Right lobe of liver (tissue), 6 donors: Measurements from ENCODE around the gene MRGPRG. TPM values are rescaled to one million over a fixed set of nuclear protein-coding genes. Genes with fewer than 3 reads are reported as not detected.
A peak's percentile ranks its signal among the peaks of the same experiment; 100 is the strongest.
"Not testable (repeated sequence)": the region's sequence is repeated elsewhere in the genome, so short reads cannot be mapped to it uniquely, and the experiment has no call there.

Source experiments
- ATAC-seq, 4 donors: fragments of 200-7000 bp; cut with Tn5 transposase; one replicate each; pipeline ENCODE4 v1.9.1; 2020; ENCODE audit warnings: mild to moderate bottlenecking in 4 of 4, moderate library complexity in 4 of 4
- DNase-seq, 3 donors: peaks; one replicate each; pipeline ENCODE4 v3.0.0-alpha.2; 2020
- H3K27ac ChIP-seq, 3 donors: fragments of 200-600 bp; one replicate each; pipeline ENCODE4 v1.8.0; 2022
- H3K27me3 ChIP-seq, 2 donors: fragments of 200-600 bp; one replicate each; pipeline ENCODE4 v1.8.0; 2022
- H3K36me3 ChIP-seq, 4 donors: fragments of 200-600 bp; sonication (generic) in 1 of 4; one replicate each; pipeline versions ENCODE4 v1.5.1 to v1.8.0; 2017 to 2022; ENCODE audit warnings: control low read depth in 1 of 4
- H3K4me1 ChIP-seq, 4 donors: fragments of 200-600 bp; sonication (generic) in 1 of 4; one replicate each; pipeline versions ENCODE4 v1.5.1 to v1.8.0; 2017 to 2022; ENCODE audit warnings: control low read depth in 1 of 4
- H3K4me3 ChIP-seq, 3 donors: fragments of 200-600 bp; one replicate each; pipeline ENCODE4 v1.8.0; 2022
- H3K9me3 ChIP-seq, 4 donors: fragments of 200-600 bp; sonication (generic) in 1 of 4; one replicate each; pipeline versions ENCODE4 v1.5.1 to v1.8.0; 2017 to 2022; ENCODE audit warnings: control low read depth in 1 of 4
- POLR2A ChIP-seq: fragments of 450-650 bp; IDR thresholded peaks from one replicate; pipeline ENCODE4 v1.6.1; 2017; ENCODE audit warnings: antibody characterized with exemption, mild to moderate bottlenecking
- WGBS: methylation state at CpG from one replicate; pipeline ENCODE4 v1.1.6; 2018; ENCODE audit warnings: low coverage, low lambda C conversion rate; ENCODE audit not compliant: insufficient coverage; ENCODE audit errors: missing lambda C conversion rate; 5-methylcytosine and 5-hydroxymethylcytosine counted together
- intact Hi-C, 2 donors: fragments of 100-400 bp; cut with DNase I; formaldehyde crosslinking; loops; one replicate each; pipeline versions ENCODE4 v1.11.2 to v1.14.1; 2022
- long read RNA-seq: library from polyadenylated mRNA; unstranded; transcript quantifications from one replicate; pipeline ENCODE4 v2.0.0, GENCODE V29; 2019
- total RNA-seq, 6 experiments: library from RNA; depleted of rRNA in 2 of 6; stranded (reverse); fragments of >200 nt in 2 of 6; fragmentation: NEBNext Ultra II Directional in 3 of 6; extraction: Animal tissue kit (Norgen Biotek cat#: 25700) in 3 of 6; gene quantifications; one replicate each; pipeline versions ENCODE4 v1.1.0 to v1.2.4, GENCODE V29; 2016 to 2023
- TF ChIP-seq, protein P1 (sequence below), 4 donors: fragments of 200-600 bp in 3 of 4; fragments of 450-650 bp in 1 of 4; IDR thresholded peaks; one replicate each; pipeline versions ENCODE4 v1.5.1 to v1.8.0; 2016 to 2022; ENCODE audit warnings: antibody characterized with exemption in 4 of 4, mild to moderate bottlenecking in 2 of 4
- donor health status: DM: no; HTN: yes; CAD: no.
- donor health status: DM: no; HTN: no; CAD: no.
- donor health status: DM: no; HTN: no; CAD: no.
- donor health status: DM: no; HTN: yes; CAD: no.
- donor health status: DM: no; HTN: yes; CAD: no.

MRGPRG gene, protein sequence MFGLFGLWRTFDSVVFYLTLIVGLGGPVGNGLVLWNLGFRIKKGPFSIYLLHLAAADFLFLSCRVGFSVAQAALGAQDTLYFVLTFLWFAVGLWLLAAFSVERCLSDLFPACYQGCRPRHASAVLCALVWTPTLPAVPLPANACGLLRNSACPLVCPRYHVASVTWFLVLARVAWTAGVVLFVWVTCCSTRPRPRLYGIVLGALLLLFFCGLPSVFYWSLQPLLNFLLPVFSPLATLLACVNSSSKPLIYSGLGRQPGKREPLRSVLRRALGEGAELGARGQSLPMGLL
- not detected for total RNA-seq
- long read RNA-seq, result 0 reads

DNA sequence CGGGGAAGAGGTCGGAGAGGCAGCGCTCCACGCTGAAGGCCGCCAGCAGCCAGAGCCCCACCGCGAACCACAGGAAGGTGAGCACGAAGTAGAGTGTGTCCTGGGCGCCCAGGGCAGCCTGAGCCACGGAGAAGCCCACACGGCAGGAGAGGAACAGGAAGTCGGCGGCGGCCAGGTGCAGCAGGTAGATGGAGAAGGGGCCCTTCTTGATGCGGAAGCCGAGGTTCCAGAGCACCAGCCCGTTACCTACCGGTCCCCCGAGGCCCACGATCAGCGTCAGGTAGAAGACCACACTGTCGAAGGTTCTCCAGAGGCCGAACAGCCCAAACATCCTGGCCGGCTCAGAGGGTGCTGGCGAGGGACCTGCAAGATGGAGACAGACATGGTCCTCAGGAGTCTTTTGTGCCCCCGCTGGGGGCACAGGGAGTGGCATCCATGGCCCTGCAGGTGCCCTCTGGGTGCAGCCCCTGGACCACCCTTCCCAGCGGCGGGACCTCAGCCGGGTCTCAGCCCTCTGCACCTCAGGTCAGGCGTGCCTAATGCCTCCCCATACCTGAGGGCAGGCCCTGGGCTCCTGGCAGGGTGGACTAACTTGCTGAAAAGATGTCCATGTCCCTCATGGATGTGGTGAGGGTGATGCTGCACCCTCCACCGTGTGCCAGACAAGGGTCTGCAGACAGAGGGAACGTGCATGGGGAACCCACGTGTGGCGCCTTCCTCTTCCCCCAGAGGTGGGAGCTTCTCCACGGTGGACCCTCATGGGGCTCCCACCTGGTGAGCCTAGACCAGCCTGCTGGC lies at the start of gene MRGPRG:
Gene MRGPRG (minus strand): TSS at position 331 of the 798 bp plus-strand sequence. CDS start 0 bp downstream, at position 331.
- TF ChIP-seq, protein P1, sequence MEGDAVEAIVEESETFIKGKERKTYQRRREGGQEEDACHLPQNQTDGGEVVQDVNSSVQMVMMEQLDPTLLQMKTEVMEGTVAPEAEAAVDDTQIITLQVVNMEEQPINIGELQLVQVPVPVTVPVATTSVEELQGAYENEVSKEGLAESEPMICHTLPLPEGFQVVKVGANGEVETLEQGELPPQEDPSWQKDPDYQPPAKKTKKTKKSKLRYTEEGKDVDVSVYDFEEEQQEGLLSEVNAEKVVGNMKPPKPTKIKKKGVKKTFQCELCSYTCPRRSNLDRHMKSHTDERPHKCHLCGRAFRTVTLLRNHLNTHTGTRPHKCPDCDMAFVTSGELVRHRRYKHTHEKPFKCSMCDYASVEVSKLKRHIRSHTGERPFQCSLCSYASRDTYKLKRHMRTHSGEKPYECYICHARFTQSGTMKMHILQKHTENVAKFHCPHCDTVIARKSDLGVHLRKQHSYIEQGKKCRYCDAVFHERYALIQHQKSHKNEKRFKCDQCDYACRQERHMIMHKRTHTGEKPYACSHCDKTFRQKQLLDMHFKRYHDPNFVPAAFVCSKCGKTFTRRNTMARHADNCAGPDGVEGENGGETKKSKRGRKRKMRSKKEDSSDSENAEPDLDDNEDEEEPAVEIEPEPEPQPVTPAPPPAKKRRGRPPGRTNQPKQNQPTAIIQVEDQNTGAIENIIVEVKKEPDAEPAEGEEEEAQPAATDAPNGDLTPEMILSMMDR (IDR thresholded peaks at IDR 0.05), result no peak
- no peak for TF ChIP-seq POLR2A
- H3K27ac ChIP-seq, result no peak within 1 kb of the TSS
- no peaks in the 10 kb centered on the region for H3K4me1 ChIP-seq
- WGBS, result 75% methylated on average over 7 of the region's 35 CpGs
- H3K9me3 ChIP-seq, result no peaks in the 10 kb centered on the region
- no peaks in the 10 kb centered on the region for H3K27me3 ChIP-seq
- no peak within 1 kb of the TSS for H3K4me3 ChIP-seq
- intact Hi-C loops, result loop anchor here in 1 of 2 donors (10.0 kb wide), 1 partner anchor 184 kb away; no protein-coding TSS in a partner anchor
- DNase-seq, result peak in 2 of 3 donors; percentile 36 to 51
- no peak for ATAC-seq
- no peaks in the 10 kb centered on the region for H3K36me3 ChIP-seq

- H3K27ac ChIP-seq, H3K27me3 ChIP-seq, DNase-seq, H3K36me3 ChIP-seq, ATAC-seq, H3K4me1 ChIP-seq, H3K9me3 ChIP-seq, H3K4me3 ChIP-seq, intact Hi-C loops: not testable (repeated sequence)
- 27% methylated on average over 5 of the region's 7 CpGs for WGBS
Observed at GRCh38 chr11:3262548-3262947, 43.9 kb upstream of the MRGPRG start.

GRCh38 chr11:3261831-3262230 lies 43.2 kb upstream of the MRGPRG start:
- intact Hi-C loops, H3K9me3 ChIP-seq, ATAC-seq, H3K4me3 ChIP-seq, DNase-seq, H3K36me3 ChIP-seq, H3K4me1 ChIP-seq, H3K27ac ChIP-seq, H3K27me3 ChIP-seq: not testable (repeated sequence)
- 62% methylated on average over 6 of the region's 8 CpGs for WGBS

GRCh38 chr11:3257509-3257908 lies 38.9 kb upstream of the MRGPRG start:
- H3K27me3 ChIP-seq, ATAC-seq, DNase-seq, H3K27ac ChIP-seq, H3K9me3 ChIP-seq, H3K4me3 ChIP-seq, intact Hi-C loops, H3K4me1 ChIP-seq, H3K36me3 ChIP-seq: not testable (repeated sequence)
- 56% methylated on average over 1 of the region's 1 CpG for WGBS

DNA sequence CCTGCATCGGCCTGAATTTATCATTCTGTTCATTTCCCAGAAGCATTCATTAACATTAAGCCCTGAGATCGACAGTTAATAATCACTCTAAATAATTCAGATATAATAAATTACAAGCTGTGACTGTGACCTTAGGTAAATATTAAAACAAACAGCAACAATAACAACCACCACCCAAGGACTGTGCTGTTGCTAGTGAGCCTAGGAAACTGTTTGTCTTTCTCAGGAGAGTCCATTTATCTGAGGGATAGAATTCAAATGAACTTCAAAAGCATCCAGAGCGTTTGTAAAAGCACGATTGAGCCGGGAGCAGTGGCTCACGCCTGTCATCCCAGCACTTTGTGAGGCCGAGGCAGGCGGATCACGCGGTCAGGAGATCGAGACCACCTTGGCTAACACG lies 36.6 kb upstream of the MRGPRG start:
- H3K27me3 ChIP-seq, H3K4me1 ChIP-seq, H3K4me3 ChIP-seq, DNase-seq, intact Hi-C loops, ATAC-seq, H3K36me3 ChIP-seq, H3K9me3 ChIP-seq, H3K27ac ChIP-seq: not testable (repeated sequence)
- no CpG with 5 or more reads among the region's 12 CpGs for WGBS

- ATAC-seq, H3K9me3 ChIP-seq, intact Hi-C loops, H3K36me3 ChIP-seq, DNase-seq, H3K4me3 ChIP-seq, H3K27ac ChIP-seq, H3K27me3 ChIP-seq, H3K4me1 ChIP-seq: not testable (repeated sequence)
- WGBS, result no CpG with 5 or more reads among the region's 14 CpGs
Observed at GRCh38 chr11:3254773-3255172, 36.2 kb upstream of the MRGPRG start.

DNA sequence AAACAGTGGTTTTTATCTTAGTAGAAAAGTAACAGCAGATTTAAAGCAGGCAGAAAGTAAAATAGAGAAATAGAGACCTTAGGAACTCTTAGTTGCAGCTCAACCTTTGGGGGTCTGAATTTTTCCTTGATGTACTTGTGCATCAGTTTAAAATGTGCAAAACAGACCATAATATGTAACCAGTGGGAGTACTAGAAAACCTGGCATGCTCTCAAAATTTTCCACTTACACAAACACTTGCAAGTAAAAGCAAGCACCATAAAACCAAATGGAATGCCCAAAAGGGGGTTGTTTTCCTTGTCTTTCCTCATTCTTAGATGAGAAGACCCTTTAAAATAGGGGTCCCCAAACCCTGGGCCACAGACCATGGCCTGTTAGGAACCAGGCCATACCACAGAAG lies 26.5 kb upstream of the MRGPRG start:
- H3K9me3 ChIP-seq, result no peaks in the 10 kb centered on the region
- TF ChIP-seq POLR2A, result no peak
- TF ChIP-seq, protein P1 (IDR thresholded peaks at IDR 0.05), result no peak
- H3K27ac ChIP-seq, result no peak overlapping the region
- intact Hi-C loops, result no loop called here
- H3K4me1 ChIP-seq, result no peaks in the 10 kb centered on the region
- H3K27me3 ChIP-seq, result no peaks in the 10 kb centered on the region
- ATAC-seq, result no peak
- no peak overlapping the region for H3K4me3 ChIP-seq
- no peak for DNase-seq
- no peaks in the 10 kb centered on the region for H3K36me3 ChIP-seq
